PC-9 (cell line): ENCODE measurements around the gene SCAPER. TPM values are rescaled to one million over a fixed set of nuclear protein-coding genes. Genes with fewer than 3 reads are reported as not detected.

ENCODE experiments used
- BruUV-seq: library from RNA; stranded (reverse); fragments of 400-500 nt; replicated peaks from 2 replicates; lab custom pipeline; 2021; lab: Mats Ljungman, UMichigan
- CTCF ChIA-PET: fragments of 300-600 bp; sonication (Branson Sonifier 250); formaldehyde crosslinking; loops from one replicate; lab custom pipeline; 2022; ENCODE audit warnings: antibody characterized with exemption; lab: Charles Lee
- POLR2A ChIA-PET: fragments of 300-600 bp; sonication (Branson Sonifier 250); formaldehyde crosslinking; loops from one replicate; lab custom pipeline; 2022; ENCODE audit warnings: antibody characterized with exemption; ENCODE audit not compliant: unreplicated experiment; lab: Charles Lee
- DNase-seq, 2 experiments: peaks; one replicate each; pipeline versions ENCODE4 v3.0.0 to v3.0.0-alpha.2; 2015 to 2022; ENCODE audit warnings: mixed read lengths in 1 of 2
- H2AFZ ChIP-seq: fragments of 200-600 bp; sonication (generic); 2 replicates; pipeline ENCODE4 v1.8.1; 2017; ENCODE audit warnings: antibody characterized with exemption
- H3F3A ChIP-seq: fragments of 200-600 bp; sonication (generic); 2 replicates; pipeline ENCODE4 v1.8.1; 2017; ENCODE audit warnings: antibody characterized with exemption, mild to moderate bottlenecking, low read depth; ENCODE audit not compliant: insufficient read depth
- H3K27ac ChIP-seq: fragments of 200-600 bp; sonication (generic); 2 replicates; pipeline ENCODE4 v1.6.1; 2016; ENCODE audit warnings: mixed run types
- H3K27me3 ChIP-seq: fragments of 200-600 bp; sonication (generic); 2 replicates; pipeline ENCODE4 v1.6.1; 2016; ENCODE audit warnings: low read depth, mixed run types; ENCODE audit not compliant: insufficient read depth
- H3K36me3 ChIP-seq: fragments of 200-600 bp; sonication (generic); 2 replicates; pipeline ENCODE4 v1.6.1; 2016; ENCODE audit warnings: low read depth, mixed run types
- H3K4me1 ChIP-seq: fragments of 200-600 bp; sonication (generic); replicated peaks from 2 replicates; pipeline ENCODE4 v1.6.1; 2016; ENCODE audit warnings: mixed run types; ENCODE audit not compliant: insufficient read depth
- H3K4me2 ChIP-seq: fragments of 200-600 bp; sonication (generic); 2 replicates; pipeline ENCODE4 v1.6.1; 2017; ENCODE audit warnings: mixed run types
- H3K4me3 ChIP-seq: fragments of 200-600 bp; sonication (generic); 2 replicates; pipeline ENCODE4 v1.6.1; 2016; ENCODE audit warnings: mixed run types
- H3K79me2 ChIP-seq: fragments of 200-600 bp; sonication (generic); 2 replicates; pipeline ENCODE4 v1.6.1; 2017; ENCODE audit warnings: low read depth, mixed run types
- H3K9me2 ChIP-seq: fragments of 200-600 bp; sonication (generic); 2 replicates; pipeline ENCODE4 v1.8.1; 2017; ENCODE audit warnings: mild to moderate bottlenecking; ENCODE audit not compliant: insufficient read depth
- H3K9me3 ChIP-seq: fragments of 200-600 bp; sonication (generic); 2 replicates; pipeline ENCODE4 v1.8.1; 2016; ENCODE audit warnings: low read depth; ENCODE audit not compliant: insufficient read depth
- H4K20me1 ChIP-seq: fragments of 200-600 bp; sonication (generic); 2 replicates; pipeline ENCODE4 v1.8.1; 2017; ENCODE audit not compliant: insufficient read depth
- EZH2 ChIP-seq: fragments of 200-600 bp; sonication (generic); IDR thresholded peaks from 2 replicates; pipeline ENCODE4 v1.8.0; 2017; ENCODE audit warnings: antibody characterized with exemption, low read depth
- intact Hi-C: fragments of 100-400 bp; cut with micrococcal nuclease; formaldehyde crosslinking; loops from one replicate; pipeline ENCODE4 v1.10.0; 2022; ENCODE audit not compliant: unreplicated experiment
- total RNA-seq: library from RNA; stranded (reverse); gene quantifications from 2 replicates; pipeline ENCODE4 v1.2.3, GENCODE V29; 2021
- TF ChIP-seq, protein P1 (sequence below): fragments of 200-600 bp; sonication (generic); conservative IDR thresholded peaks from 2 replicates; pipeline ENCODE4 v1.6.1; 2017; ENCODE audit warnings: mixed run types, antibody characterized with exemption, mild to moderate bottlenecking, moderate library complexity

Gene SCAPER
- total RNA-seq, 1 experiment from 2014 or later: 18.7 TPM

DNA sequence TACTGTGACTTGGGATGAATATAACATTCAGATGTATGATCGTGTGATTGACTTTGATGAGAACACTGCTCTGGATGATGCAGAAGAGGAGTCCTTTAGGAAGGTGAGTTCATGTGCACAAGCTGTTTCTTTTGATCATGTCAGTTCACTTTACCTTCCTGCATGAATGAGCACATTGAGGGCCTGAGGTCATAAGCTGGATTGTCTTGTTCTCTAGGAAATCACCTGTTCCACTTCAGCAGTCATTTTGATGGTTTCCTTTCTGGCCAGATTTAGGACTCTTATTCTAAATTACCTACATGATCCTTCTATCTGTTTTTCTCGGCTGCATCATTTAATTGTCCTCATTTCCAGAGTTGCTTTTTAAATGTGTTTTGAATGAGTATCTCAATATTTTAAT, 30.5 kb upstream of the SCAPER start:
- H3F3A ChIP-seq: no peaks in the 10 kb centered on the region; the same call in 1 of the 2 replicates
- no TSS peak for BruUV-seq
- POLR2A ChIA-PET: no interaction called here

DNA sequence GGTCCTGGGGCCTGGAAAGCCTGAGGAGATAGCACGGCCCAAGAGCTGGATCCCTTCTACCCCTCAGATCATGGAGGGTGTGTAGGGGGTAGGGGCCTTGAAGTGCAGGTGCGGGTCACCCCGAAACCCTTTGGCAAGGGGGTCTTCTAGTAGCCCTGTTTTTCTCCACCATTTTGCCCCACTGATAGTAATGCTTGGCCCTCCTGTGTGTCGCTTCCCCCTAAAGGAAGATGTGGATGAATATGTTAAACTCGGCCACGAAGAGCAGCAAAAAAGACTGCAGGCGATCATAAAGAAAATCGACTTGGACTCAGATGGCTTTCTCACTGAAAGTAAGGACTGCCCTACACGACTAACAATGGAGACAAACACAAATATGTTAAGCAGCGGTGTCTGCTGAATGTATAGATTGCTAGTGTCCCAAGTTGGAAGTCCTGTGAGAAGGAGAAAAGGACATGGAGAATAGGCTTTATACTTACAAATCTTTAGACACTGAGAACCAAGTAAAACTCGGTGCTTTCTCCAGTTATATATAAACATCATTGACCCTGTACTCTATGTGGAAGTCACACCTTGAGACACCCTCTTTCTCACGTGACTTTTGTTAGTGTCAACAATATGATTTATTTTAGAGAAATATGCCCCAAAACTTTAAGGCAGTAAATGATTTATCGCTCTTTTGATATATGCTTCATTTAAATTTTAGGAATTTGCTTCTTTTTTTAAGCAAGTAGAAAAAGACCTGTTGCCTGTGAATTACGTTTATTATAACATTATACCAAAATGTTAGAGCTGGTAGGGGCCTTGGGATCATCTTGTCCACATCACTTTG, 27.2 kb upstream of the SCAPER start:
- intact Hi-C loops: no loop called here
- Histone ChIP-seq H3K36me3 (peaks cover 8% of the 10 kb centered on the region; the same call in 1 of the 2 replicates), H3K4me2 (peak overlapping the region; percentile 82), H3K27me3 (no peaks in the 10 kb centered on the region), H3K4me1 (peaks cover 18% of the 10 kb centered on the region), H3K9me2 (no peaks in the 10 kb centered on the region; the same call in 1 of the 2 replicates), H3K4me3 (peak overlapping the region; percentile 62), H3K27ac (no peak overlapping the region), H3K9me3 (no peaks in the 10 kb centered on the region), H2AFZ (peak overlapping the region; percentile 90), H3K79me2 (peaks cover 12% of the 10 kb centered on the region), H4K20me1 (no peaks in the 10 kb centered on the region), H3F3A (no peaks in the 10 kb centered on the region; the same call in 1 of the 2 replicates)
- ChIA-PET CTCF (interaction anchor here (0.6 kb wide), 1 partner anchor 1367 kb away, joined by 3 read pairs; no protein-coding TSS in a partner anchor), POLR2A (no interaction called here)
- no peak for DNase-seq
- BruUV-seq: TSS peak; percentile 34
- TF ChIP-seq, protein P1, sequence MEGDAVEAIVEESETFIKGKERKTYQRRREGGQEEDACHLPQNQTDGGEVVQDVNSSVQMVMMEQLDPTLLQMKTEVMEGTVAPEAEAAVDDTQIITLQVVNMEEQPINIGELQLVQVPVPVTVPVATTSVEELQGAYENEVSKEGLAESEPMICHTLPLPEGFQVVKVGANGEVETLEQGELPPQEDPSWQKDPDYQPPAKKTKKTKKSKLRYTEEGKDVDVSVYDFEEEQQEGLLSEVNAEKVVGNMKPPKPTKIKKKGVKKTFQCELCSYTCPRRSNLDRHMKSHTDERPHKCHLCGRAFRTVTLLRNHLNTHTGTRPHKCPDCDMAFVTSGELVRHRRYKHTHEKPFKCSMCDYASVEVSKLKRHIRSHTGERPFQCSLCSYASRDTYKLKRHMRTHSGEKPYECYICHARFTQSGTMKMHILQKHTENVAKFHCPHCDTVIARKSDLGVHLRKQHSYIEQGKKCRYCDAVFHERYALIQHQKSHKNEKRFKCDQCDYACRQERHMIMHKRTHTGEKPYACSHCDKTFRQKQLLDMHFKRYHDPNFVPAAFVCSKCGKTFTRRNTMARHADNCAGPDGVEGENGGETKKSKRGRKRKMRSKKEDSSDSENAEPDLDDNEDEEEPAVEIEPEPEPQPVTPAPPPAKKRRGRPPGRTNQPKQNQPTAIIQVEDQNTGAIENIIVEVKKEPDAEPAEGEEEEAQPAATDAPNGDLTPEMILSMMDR: no peak
- no peak for TF ChIP-seq EZH2

More for the DNA sequence above, 30.5 kb upstream of the SCAPER start:
- H3K9me2 ChIP-seq: no peaks in the 10 kb centered on the region
- no peaks in the 10 kb centered on the region for H3K27me3 ChIP-seq
- intact Hi-C loops: no loop called here
- TF ChIP-seq, protein P1: no peak
- no peak for TF ChIP-seq EZH2
- CTCF ChIA-PET: no interaction called here
- H3K4me1 ChIP-seq: peaks cover 12% of the 10 kb centered on the region
- no peak overlapping the region for H3K4me2 ChIP-seq
- H3K4me3 ChIP-seq: no peak overlapping the region
- no peaks in the 10 kb centered on the region for H4K20me1 ChIP-seq
- peaks cover 14% of the 10 kb centered on the region for H3K36me3 ChIP-seq
- peaks cover 12% of the 10 kb centered on the region for H3K79me2 ChIP-seq
- H3K9me3 ChIP-seq: no peaks in the 10 kb centered on the region
- H2AFZ ChIP-seq: no peak overlapping the region
- no peak overlapping the region for H3K27ac ChIP-seq
- DNase-seq: no peak

DNA sequence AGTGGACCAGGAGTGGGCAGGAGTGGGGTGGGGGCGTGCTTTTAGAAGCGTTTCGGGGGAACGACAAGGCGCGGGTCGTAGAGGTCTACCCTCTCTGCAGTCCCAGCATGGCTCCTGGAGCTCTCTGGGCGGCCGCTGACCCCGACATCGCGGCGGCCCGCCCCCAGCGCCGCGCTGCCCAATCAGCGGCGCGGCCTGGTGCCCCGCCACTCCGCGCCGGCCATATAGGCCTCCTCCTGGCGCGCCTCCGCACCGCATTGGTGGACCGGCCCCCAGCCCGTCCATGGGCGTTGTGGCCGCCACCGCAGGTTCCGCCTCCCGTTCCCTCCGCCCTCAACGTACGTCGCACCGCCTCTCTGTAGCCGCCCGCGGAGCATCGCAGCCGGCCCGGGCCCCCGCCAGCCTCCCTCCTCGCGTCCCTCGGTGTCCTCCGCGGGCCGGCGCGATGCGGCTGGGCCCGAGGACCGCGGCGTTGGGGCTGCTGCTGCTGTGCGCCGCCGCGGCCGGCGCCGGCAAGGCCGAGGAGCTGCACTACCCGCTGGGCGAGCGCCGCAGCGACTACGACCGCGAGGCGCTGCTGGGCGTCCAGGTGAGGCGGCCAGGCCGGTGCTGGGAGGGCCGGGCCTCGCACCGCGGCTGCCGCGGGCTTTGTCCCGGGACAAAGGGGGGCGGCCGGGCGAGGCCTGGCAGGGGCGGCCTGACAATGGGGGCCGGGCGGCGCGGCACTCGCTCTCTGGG, 26.4 kb upstream of the SCAPER start, which contains the start of gene RCN2:
Gene RCN2, plus strand, starts transcription at position 353 of the 738 bp plus-strand sequence. Its CDS starts 93 bp downstream, at position 446.
- BruUV-seq: no TSS peak
- Histone ChIP-seq H3K79me2 (peaks cover 12% of the 10 kb centered on the region), H2AFZ (peak within 1 kb of the TSS; percentile 99), H3K4me3 (peak within 1 kb of the TSS; percentile 62), H3K27ac (no peak within 1 kb of the TSS), H3K4me1 (peaks cover 18% of the 10 kb centered on the region), H3F3A (no peaks in the 10 kb centered on the region), H3K9me2 (no peaks in the 10 kb centered on the region; the same call in 1 of the 2 replicates), H3K36me3 (peaks cover 3% of the 10 kb centered on the region; the same call in 1 of the 2 replicates), H3K9me3 (no peaks in the 10 kb centered on the region), H4K20me1 (no peaks in the 10 kb centered on the region), H3K4me2 (peak within 1 kb of the TSS; percentile 94), H3K27me3 (no peaks in the 10 kb centered on the region)
- ChIA-PET CTCF (interaction anchor here (0.6 kb wide), 1 partner anchor 1368 kb away, joined by 3 read pairs; no protein-coding TSS in a partner anchor), POLR2A (interaction anchor here (0.6 to 0.7 kb wide), 3 partner anchors 30 to 588 kb away, joined by 3 to 4 read pairs (median 4); no protein-coding TSS in a partner anchor)
- intact Hi-C loops: no loop called here
- TF ChIP-seq EZH2: no peak
- TF ChIP-seq, protein P1: no peak
- DNase-seq: peak; percentile 80 to 94
